Measurements from ENCODE around the gene TTC3.

TTC3 gene

GRCh38 chr21:37224861-37225839 is 152.1 kb downstream of the TTC3 start:
- no peak for DNase-seq (ENCODE audit: low spot score)

- DNase-seq (ENCODE audit: low spot score): no peak
Measured at GRCh38 chr21:37226041-37226920, 153.2 kb downstream of the TTC3 start.

GRCh38 chr21:37227071-37228002 is 154.3 kb downstream of the TTC3 start:
- DNase-seq (ENCODE audit: low spot score): no peak

- no peak for DNase-seq (ENCODE audit: low spot score)
Measured at GRCh38 chr21:37228003-37228400, 154.9 kb downstream of the TTC3 start.

GRCh38 chr21:37230632-37231248 is 157.7 kb downstream of the TTC3 start:
- no peak for DNase-seq (ENCODE audit: low spot score)

- no peak for DNase-seq (ENCODE audit: low spot score)
Measured at GRCh38 chr21:37231249-37231645, 158.2 kb downstream of the TTC3 start.

- no peak for DNase-seq (ENCODE audit: low spot score)
Measured at GRCh38 chr21:37231671-37232070, 158.6 kb downstream of the TTC3 start.

- DNase-seq (ENCODE audit: low spot score): no peak
Measured at GRCh38 chr21:37232274-37233018, 159.4 kb downstream of the TTC3 start.

GRCh38 chr21:37233551-37234146 is 160.6 kb downstream of the TTC3 start:
- DNase-seq (ENCODE audit: low spot score): no peak

GRCh38 chr21:37237346-37237745 is 164.3 kb downstream of the TTC3 start:
- DNase-seq (ENCODE audit: low spot score): no peak

- DNase-seq (ENCODE audit: low spot score): no peak
Measured at GRCh38 chr21:37237764-37238163, 164.7 kb downstream of the TTC3 start.

- no peak for DNase-seq (ENCODE audit: low spot score)
Measured at GRCh38 chr21:37240978-37241377, 167.9 kb downstream of the TTC3 start.

GRCh38 chr21:37241426-37241825 is 168.4 kb downstream of the TTC3 start:
- no peak for DNase-seq (ENCODE audit: low spot score)

GRCh38 chr21:37243961-37244360 is 170.9 kb downstream of the TTC3 start:
- no peak for DNase-seq (ENCODE audit: low spot score)

- no peak for DNase-seq (ENCODE audit: low spot score)
Measured at GRCh38 chr21:37244501-37245095, 171.5 kb downstream of the TTC3 start.

- no peak for DNase-seq (ENCODE audit: low spot score)
Measured at GRCh38 chr21:37245151-37245550, 172.1 kb downstream of the TTC3 start.

- no peak for DNase-seq (ENCODE audit: low spot score)
Measured at GRCh38 chr21:37248298-37248697, 175.2 kb downstream of the TTC3 start.

- no peak for DNase-seq (ENCODE audit: low spot score)
Measured at GRCh38 chr21:37249112-37249904, 176.3 kb downstream of the TTC3 start.

GRCh38 chr21:37251294-37251634 is 178.2 kb downstream of the TTC3 start:
- DNase-seq (ENCODE audit: low spot score): no peak

Data from SK-N-DZ (cell line).